ENCODE results near the gene ZNF627. TPM values are rescaled to one million over a fixed set of nuclear protein-coding genes. Genes with fewer than 3 reads are reported as not detected.

ZNF627 gene
- total RNA-seq (10 to 100 TPM; 43.2 to 43.3 TPM), polyA plus RNA-seq (ENCODE audit: insufficient read length in 2 of 2) (10 to 100 TPM; 30.2 to 32.5 TPM)
- long read RNA-seq, donor 1, transcript ZNF627-201 (4 exons, 2,840 nt): major isoform, 14 of 14 reads
- long read RNA-seq, donor 1, partial matches to known transcripts: 0 of 14 reads
- long read RNA-seq, donor 1, other reads (novel, unspliced or antisense): 0 of 14 reads
- long read RNA-seq, donor 2, transcript ZNF627-201 (4 exons, 2,840 nt): major isoform, 6 of 6 reads
- long read RNA-seq, donor 2, partial matches to known transcripts: 0 of 6 reads
- long read RNA-seq, donor 2, other reads (novel, unspliced or antisense): 0 of 6 reads
- long read RNA-seq, donor 3, transcript ZNF627-201 (4 exons, 2,840 nt): major isoform, 8 of 8 reads
- long read RNA-seq, donor 3, partial matches to known transcripts: 0 of 8 reads
- long read RNA-seq, donor 3, other reads (novel, unspliced or antisense): 0 of 8 reads
- long read RNA-seq, donor 4, transcript ZNF627-201 (4 exons, 2,840 nt): major isoform, 12 of 12 reads
- long read RNA-seq, donor 4, partial matches to known transcripts: 0 of 12 reads
- long read RNA-seq, donor 4, other reads (novel, unspliced or antisense): 0 of 12 reads

DNA sequence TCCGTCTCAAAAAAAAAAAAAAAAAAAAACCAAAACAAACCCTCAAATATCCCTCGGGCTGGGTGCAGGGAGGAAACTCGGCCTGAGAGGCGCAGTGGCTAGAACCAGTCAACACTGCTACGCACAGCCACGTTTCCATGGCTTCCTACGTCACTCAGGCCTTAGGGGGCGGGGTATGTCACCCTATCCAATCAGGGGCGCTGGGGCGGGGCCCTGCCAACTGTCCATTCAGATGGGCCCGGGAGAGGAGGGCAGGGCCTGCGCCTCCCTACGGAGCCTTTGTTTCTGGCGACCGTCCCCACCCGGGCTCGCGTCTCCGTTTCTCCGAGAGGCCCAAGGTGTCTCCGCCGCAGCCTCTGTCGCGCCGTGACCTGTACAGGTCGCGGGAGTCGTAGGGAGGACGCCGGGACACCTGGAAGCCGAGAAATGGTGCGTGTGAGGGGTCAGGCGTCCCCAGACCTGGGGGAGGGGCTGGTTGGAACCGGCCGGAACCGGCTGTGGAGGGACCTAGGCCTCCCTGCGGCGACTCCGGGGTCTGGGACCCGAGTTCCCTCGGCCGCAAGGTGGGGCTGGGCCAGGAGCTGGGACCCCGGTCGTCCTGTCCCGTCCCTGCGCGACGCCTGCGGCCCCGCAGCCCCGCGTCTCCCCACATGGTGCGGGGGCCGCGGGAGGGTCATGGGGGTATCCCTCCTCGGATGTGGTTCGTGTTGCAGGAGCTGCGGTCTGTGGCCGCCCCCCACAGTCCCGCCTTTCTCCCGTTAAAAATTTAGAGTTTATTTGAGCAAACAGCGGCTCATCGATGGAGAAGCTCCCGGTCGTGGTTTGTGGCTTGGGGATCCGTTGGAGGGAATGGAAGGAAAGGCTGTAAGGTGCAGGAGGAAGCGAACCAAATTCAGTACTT is at the start of gene ZNF627:
TSS of gene ZNF627 (plus strand) at position 282 of the 901 bp plus-strand sequence. CDS start at position 427, 145 bp downstream.
- under 1% methylated on average over 66 of the region's 67 CpGs for WGBS (ENCODE audit: insufficient coverage)
- H3K9me3 ChIP-seq (ENCODE audit: control insufficient read depth, insufficient read depth, low read length): no peaks in the 10 kb centered on the region
- no peaks in the 10 kb centered on the region for H3K27me3 ChIP-seq (ENCODE audit: control insufficient read depth, insufficient read depth, low read length)
- peaks cover 17% of the 10 kb centered on the region for H3K4me1 ChIP-seq (ENCODE audit: control insufficient read depth, insufficient read depth, low read length)
- DNase-seq (ENCODE audit: low read depth in 4 of 6, low spot score in 6 of 6): peak; percentile 89 to 99 (median 98)
- peak within 1 kb of the TSS; percentile 97 for H3K4me3 ChIP-seq (ENCODE audit: low read depth, low read length)
- peaks cover 11% of the 10 kb centered on the region for H3K36me3 ChIP-seq (ENCODE audit: control insufficient read depth, insufficient read depth, low read length)
- H3K27ac ChIP-seq (ENCODE audit: low read depth, low read length): peak within 1 kb of the TSS; percentile 97

DNA sequence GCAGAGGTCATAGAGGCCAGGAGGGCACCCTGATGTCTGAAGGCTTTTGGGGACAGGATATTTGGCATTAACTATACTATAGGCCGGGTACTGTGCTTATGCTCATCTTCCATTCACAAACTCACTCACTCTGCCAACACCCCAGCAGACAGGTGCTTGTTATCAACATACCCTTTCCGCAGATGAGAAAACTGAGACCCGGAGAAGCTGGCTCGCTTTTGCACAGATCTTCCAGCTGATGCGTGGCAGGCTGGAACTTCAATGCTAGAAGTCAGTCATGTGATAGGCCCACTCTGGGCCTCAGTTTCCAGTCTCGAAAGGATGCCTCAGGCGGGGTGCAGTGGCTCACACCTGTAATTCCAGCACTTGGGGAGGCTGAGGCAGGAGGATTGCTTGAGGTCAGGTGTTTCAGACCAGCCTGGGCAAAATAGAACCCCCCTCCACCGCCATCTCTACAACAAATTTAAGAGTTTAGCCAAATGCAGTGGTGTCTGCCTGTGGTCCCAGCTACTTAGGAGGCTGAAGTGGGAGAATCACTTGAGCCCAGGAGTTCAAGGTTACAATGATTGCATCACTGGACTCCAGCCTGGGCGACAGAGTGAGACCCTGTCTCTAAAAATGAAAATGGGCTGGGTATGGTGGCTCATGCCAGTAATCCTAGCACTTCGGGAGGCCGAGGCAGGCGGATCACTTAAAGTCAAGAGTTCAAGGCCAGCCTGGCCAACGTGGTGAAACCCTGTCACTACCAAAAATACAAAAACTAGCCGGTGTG is 49.2 kb upstream of the ZNF627 start:
- DNase-seq (ENCODE audit: low read depth in 4 of 6, low spot score in 6 of 6): no peak
- Histone ChIP-seq H3K27ac (ENCODE audit: low read depth, low read length) (no peak overlapping the region), H3K4me3 (ENCODE audit: low read depth, low read length) (no peak overlapping the region), H3K4me1 (ENCODE audit: control insufficient read depth, insufficient read depth, low read length) (no peaks in the 10 kb centered on the region), H3K9me3 (ENCODE audit: control insufficient read depth, insufficient read depth, low read length) (no peaks in the 10 kb centered on the region), H3K36me3 (ENCODE audit: control insufficient read depth, insufficient read depth, low read length) (peaks cover 27% of the 10 kb centered on the region), H3K27me3 (ENCODE audit: control insufficient read depth, insufficient read depth, low read length) (no peaks in the 10 kb centered on the region)
- WGBS (ENCODE audit: insufficient coverage): 95% methylated on average over 8 of the region's 14 CpGs

DNA sequence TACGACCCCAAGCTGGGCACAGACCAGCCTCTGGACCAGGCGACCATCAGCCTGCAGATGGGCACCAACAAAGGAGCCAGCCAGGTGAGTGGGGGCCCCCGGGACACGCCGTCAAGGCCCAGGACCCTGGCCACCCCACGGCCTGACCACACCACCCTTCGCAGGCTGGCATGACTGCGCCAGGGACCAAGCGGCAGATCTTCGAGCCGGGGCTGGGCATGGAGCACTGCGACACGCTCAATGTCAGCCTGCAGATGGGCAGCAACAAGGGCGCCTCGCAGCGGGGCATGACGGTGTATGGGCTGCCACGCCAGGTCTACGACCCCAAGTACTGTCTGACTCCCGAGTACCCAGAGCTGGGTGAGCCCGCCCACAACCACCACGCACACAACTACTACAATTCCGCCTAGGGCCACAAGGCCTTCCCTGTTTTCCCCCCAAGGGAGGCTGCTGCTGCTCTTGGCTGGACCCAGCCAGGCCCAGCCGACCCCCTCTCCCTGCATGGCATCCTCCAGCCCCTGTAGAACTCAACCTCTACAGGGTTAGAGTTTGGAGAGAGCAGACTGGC is 47.8 kb upstream of the ZNF627 start:
- no peak for DNase-seq (ENCODE audit: low read depth in 4 of 6, low spot score in 6 of 6)
- Histone ChIP-seq H3K4me3 (ENCODE audit: low read depth, low read length) (no peak overlapping the region), H3K27ac (ENCODE audit: low read depth, low read length) (no peak overlapping the region), H3K4me1 (ENCODE audit: control insufficient read depth, insufficient read depth, low read length) (no peaks in the 10 kb centered on the region), H3K27me3 (ENCODE audit: control insufficient read depth, insufficient read depth, low read length) (no peaks in the 10 kb centered on the region), H3K9me3 (ENCODE audit: control insufficient read depth, insufficient read depth, low read length) (no peaks in the 10 kb centered on the region), H3K36me3 (ENCODE audit: control insufficient read depth, insufficient read depth, low read length) (peaks cover 41% of the 10 kb centered on the region)
- 89% methylated on average over 22 of the region's 24 CpGs for WGBS (ENCODE audit: insufficient coverage)

DNA sequence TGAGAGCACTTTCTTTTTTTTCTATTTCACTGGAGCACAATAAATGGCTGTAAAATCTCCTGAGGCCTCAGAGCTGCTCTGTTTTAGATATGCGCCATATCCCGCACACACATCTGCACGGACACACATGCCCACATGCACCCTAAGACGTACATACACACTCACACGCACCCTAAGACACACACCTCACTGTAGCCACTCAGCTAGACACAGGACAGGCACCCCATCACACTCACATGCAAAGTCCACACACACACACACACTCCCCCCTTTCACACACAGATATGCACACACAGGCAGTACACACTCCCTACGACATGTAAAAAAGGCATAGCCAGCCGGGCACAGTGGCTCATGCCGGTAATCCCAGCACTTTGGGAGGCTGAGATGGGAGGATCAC is 47.0 kb upstream of the ZNF627 start:
- Histone ChIP-seq H3K27ac (ENCODE audit: low read depth, low read length) (no peak overlapping the region), H3K36me3 (ENCODE audit: control insufficient read depth, insufficient read depth, low read length) (peaks cover 48% of the 10 kb centered on the region), H3K4me1 (ENCODE audit: control insufficient read depth, insufficient read depth, low read length) (peaks cover under 1% of the 10 kb centered on the region), H3K9me3 (ENCODE audit: control insufficient read depth, insufficient read depth, low read length) (no peaks in the 10 kb centered on the region), H3K27me3 (ENCODE audit: control insufficient read depth, insufficient read depth, low read length) (no peaks in the 10 kb centered on the region), H3K4me3 (ENCODE audit: low read depth, low read length) (no peak overlapping the region)
- DNase-seq (ENCODE audit: low read depth in 4 of 6, low spot score in 6 of 6): no peak
- WGBS (ENCODE audit: insufficient coverage): 72% methylated on average over 5 of the region's 8 CpGs

DNA sequence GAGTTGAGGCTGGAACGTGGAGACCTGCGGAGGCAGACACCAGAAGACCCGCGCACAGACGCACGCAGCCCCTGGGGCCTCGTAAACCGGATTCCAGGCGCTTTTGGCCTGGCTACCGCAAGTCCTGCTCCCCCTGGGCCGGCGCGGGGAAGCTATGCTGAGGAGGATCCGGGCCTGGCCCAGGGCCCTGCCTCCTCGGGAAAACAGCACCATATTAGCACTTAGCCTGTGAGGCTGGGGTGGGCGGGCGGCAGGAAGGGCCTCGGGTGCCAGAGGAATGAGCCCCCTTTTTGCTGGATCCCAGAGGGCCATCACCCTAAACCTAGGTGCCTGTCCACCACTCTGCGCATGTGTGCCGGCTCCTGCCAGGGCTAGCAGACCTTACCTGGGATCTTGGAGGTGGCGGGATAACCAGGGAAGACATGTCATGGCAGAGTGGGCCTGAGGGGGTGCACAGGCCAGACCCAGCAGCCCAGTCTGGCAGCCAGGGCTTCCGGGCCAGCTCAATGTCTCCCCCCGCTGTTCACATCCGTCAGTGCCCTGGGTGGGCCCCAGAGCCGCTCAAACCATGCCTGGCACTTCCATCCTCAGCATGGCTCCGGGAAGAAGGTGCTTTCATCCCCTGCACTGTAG is 45.6 kb upstream of the ZNF627 start:
- Histone ChIP-seq H3K27me3 (ENCODE audit: control insufficient read depth, insufficient read depth, low read length) (no peaks in the 10 kb centered on the region), H3K4me1 (ENCODE audit: control insufficient read depth, insufficient read depth, low read length) (peaks cover 11% of the 10 kb centered on the region), H3K9me3 (ENCODE audit: control insufficient read depth, insufficient read depth, low read length) (no peaks in the 10 kb centered on the region), H3K27ac (ENCODE audit: low read depth, low read length) (no peak overlapping the region), H3K4me3 (ENCODE audit: low read depth, low read length) (no peak overlapping the region), H3K36me3 (ENCODE audit: control insufficient read depth, insufficient read depth, low read length) (peaks cover 58% of the 10 kb centered on the region)
- 82% methylated on average over 25 of the region's 26 CpGs for WGBS (ENCODE audit: insufficient coverage)
- DNase-seq (ENCODE audit: low read depth in 4 of 6, low spot score in 6 of 6): no peak

DNA sequence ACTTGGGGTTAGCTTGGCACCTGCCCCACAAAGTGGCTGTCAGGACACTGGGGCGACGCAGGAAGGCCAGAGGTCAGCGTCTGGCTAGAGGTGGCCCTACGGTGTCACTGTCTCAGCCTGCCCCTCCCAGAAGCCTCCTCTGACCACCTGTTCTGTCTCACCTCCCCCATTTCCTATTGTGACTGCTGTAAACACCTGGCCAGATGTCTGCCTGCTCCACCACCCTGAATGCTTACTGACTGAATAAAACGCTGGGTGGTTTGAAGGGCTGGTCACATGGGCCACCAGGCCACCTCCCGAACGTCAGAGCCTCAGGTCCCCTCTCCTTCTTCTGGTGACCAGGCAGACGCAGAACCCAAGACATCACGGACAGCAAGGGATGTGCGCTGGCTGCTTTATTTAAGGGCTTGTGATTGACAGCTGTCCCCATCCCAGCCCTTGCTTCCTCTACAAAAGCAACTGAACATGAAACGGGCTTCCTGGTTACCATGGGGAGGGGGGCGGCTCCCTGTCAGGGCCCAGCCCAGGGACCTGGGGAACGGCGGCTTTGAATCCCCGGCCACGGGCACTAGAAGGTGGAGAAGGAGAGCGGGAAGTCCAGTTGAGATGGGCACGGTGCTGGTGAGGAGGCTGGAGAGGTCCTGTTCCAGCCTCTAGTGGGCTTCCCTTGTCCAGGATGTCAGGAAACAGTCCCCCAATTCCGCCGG is 44.5 kb upstream of the ZNF627 start:
- no peak for DNase-seq (ENCODE audit: low read depth in 4 of 6, low spot score in 6 of 6)
- H3K27me3 ChIP-seq (ENCODE audit: control insufficient read depth, insufficient read depth, low read length): no peaks in the 10 kb centered on the region
- H3K9me3 ChIP-seq (ENCODE audit: control insufficient read depth, insufficient read depth, low read length): no peaks in the 10 kb centered on the region
- H3K4me1 ChIP-seq (ENCODE audit: control insufficient read depth, insufficient read depth, low read length): peaks cover 22% of the 10 kb centered on the region
- WGBS (ENCODE audit: insufficient coverage): 81% methylated on average over 16 of the region's 20 CpGs
- H3K4me3 ChIP-seq (ENCODE audit: low read depth, low read length): no peak overlapping the region
- H3K27ac ChIP-seq (ENCODE audit: low read depth, low read length): no peak overlapping the region
- peaks cover 62% of the 10 kb centered on the region for H3K36me3 ChIP-seq (ENCODE audit: control insufficient read depth, insufficient read depth, low read length)

DNA sequence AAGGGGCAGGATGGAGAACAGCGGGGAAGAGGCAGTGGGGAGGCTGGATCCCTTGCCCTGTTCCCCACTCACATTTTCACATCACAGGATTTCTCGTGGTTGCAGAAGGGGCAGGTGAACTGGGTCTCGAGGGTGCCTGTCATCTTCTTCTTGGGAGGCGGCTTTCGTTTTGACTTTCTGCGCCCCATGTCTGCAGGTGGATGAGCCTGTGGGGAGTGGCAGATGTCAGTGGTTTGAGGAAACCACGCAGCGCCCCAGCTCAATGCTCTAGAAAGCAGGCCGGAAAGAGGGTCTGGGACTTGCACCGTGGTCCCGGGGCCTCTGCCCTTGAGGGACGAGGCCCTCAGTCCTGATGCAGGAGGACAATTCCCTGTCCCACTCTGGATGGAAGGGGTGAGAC is 43.1 kb upstream of the ZNF627 start:
- Histone ChIP-seq H3K36me3 (ENCODE audit: control insufficient read depth, insufficient read depth, low read length) (peaks cover 62% of the 10 kb centered on the region), H3K4me1 (ENCODE audit: control insufficient read depth, insufficient read depth, low read length) (peaks cover 30% of the 10 kb centered on the region), H3K27ac (ENCODE audit: low read depth, low read length) (no peak overlapping the region), H3K4me3 (ENCODE audit: low read depth, low read length) (no peak overlapping the region), H3K9me3 (ENCODE audit: control insufficient read depth, insufficient read depth, low read length) (no peaks in the 10 kb centered on the region), H3K27me3 (ENCODE audit: control insufficient read depth, insufficient read depth, low read length) (no peaks in the 10 kb centered on the region)
- WGBS (ENCODE audit: insufficient coverage): 94% methylated on average over 11 of the region's 12 CpGs
- DNase-seq (ENCODE audit: low read depth in 4 of 6, low spot score in 6 of 6): no peak

DNA sequence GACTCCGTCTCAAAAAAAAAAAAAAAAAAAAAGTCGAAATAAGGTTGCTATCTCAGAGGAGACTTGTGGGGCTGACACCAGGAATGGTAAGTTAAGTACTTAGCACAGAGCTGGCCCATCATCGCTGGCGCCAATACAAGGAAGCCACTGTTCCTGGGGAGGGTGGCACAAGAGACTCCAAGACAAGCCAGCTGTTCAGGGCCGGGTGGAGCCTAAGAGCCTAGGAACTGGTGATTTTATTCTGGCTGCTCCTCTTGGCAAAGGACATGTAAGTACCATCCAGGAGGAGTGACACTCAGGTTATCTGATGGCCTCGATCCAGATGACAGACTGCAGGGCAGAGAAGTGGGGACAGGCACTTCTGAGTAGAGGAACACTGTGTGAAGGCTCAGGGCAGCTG is 42.0 kb upstream of the ZNF627 start:
- Histone ChIP-seq H3K9me3 (ENCODE audit: control insufficient read depth, insufficient read depth, low read length) (no peaks in the 10 kb centered on the region), H3K4me3 (ENCODE audit: low read depth, low read length) (no peak overlapping the region), H3K4me1 (ENCODE audit: control insufficient read depth, insufficient read depth, low read length) (peaks cover 39% of the 10 kb centered on the region), H3K27me3 (ENCODE audit: control insufficient read depth, insufficient read depth, low read length) (no peaks in the 10 kb centered on the region), H3K27ac (ENCODE audit: low read depth, low read length) (no peak overlapping the region), H3K36me3 (ENCODE audit: control insufficient read depth, insufficient read depth, low read length) (peaks cover 55% of the 10 kb centered on the region)
- 71% methylated on average over 4 of the region's 6 CpGs for WGBS (ENCODE audit: insufficient coverage)
- DNase-seq (ENCODE audit: low read depth in 4 of 6, low spot score in 6 of 6): peak in 1 of 6 donors; percentile 47
